Measurements from ENCODE around the gene SCAMP4.
"Not testable (repeated sequence)": the region's sequence is repeated elsewhere in the genome, so short reads cannot be mapped to it uniquely, and the experiment has no call there.

Gene SCAMP4

DNA sequence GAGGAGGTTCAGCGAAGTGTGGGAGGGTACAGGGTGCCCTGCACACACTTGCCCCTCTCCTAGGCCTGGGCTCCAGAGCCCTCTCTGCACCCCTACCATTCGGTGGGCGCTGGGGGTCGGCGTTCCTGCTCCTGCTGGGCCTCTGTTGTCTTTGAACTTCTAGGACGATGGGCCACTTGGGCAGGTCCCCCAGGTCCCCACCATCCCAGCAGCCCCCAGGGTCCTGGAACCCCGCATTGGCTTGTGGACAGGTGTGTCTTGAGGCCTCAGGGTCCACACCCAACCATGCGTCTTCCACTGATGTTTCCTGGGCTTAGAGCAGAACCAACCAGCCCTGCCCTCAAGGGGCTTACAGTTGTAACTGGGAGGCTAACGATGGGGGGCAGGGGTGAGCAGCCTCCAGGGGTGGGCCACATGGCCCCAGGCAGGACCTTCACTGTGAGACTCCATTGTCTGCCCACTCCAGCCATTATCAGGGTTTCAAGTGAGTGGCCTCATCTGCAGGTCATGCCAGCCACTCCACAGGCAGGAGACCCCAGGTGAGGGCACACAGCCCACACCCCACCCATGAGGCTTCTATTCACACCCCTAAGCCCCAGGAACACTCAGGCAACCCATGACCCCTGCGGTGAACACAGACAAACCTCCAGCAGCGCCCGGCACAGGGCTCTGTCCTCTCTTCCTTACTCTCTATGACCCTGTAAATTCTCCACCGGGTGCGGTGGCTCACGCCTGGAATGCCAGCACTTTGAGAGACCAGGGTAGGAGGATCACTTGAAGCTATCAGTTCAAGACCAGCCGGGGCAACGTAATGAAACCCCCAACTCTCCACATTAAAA is 39.8 kb upstream of the SCAMP4 start:
- DNase-seq (ENCODE audit: low read depth in 1 of 2, low spot score in 1 of 2), result no peak

DNA sequence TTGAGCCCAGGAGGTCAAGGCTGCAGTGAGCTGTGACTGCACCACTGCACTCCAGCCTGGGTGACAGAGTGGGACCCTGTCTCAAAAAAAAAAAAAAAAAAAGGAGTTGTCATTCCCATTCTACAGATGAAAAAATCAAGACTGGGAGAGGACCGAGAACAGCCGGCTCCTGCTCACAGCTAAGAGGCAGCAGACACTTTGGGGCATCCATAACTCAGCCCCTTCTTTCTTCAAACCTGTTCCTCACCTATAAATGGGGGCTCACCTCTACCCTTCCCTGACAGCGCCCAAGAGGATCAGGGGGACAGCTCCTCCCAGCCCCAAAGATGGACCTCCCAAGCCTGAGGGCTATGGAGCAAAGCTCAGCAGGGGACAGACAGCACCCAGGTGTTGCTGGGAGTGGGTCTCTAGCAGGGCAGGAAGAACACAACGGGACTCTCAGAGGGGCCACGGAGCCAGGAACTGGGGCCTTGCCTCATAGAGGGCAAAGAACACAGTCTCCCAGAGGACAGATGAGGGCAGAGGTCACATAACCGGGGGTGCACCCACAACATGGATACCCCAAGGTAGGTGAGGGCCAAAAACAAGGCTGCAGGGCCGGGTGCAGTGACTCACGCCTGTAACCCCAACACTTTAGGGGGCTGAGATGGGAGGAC is 38.4 kb upstream of the SCAMP4 start:
- DNase-seq (ENCODE audit: low read depth in 1 of 2, low spot score in 1 of 2), result no peak

DNA sequence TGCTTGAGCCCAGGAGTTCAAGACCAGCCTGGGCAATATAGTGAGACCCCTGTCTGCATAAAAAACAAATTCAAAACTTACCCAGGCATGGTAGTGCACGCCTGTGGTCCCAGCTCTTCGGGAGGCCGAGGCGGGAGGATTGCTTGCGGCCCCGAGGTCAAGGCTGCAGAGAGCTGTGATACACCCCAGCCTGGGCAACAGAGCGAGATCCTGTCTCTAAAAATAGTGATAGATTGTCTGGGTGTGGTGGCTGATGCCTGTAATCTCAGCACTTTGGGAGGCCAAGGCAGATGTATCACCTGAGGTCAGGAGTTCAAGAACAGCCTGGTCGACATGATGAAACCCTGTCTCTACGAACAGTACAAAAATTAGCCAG is 37.9 kb upstream of the SCAMP4 start:
- no peak for DNase-seq (ENCODE audit: low read depth in 1 of 2, low spot score in 1 of 2)

DNA sequence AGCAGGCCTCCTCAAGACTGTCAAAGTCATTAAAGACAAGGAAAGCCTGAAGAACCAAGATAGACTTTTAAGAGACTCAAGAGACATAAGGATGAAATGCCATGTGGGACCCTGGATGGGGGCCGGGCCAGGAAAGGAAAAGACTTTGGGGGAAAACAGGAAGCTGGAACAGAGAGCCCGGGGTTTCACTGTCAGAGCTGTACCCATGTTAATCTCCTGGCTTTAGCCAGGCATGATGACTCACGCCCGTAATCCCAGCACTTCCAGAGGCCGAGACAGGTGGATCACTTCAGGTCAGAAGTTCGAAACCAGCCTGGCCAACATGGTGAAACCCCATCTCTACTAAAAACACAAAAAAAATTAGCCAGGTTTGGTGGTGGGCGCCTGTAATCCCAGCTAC is 36.2 kb upstream of the SCAMP4 start:
- no peak for DNase-seq (ENCODE audit: low read depth in 1 of 2, low spot score in 1 of 2)

DNA sequence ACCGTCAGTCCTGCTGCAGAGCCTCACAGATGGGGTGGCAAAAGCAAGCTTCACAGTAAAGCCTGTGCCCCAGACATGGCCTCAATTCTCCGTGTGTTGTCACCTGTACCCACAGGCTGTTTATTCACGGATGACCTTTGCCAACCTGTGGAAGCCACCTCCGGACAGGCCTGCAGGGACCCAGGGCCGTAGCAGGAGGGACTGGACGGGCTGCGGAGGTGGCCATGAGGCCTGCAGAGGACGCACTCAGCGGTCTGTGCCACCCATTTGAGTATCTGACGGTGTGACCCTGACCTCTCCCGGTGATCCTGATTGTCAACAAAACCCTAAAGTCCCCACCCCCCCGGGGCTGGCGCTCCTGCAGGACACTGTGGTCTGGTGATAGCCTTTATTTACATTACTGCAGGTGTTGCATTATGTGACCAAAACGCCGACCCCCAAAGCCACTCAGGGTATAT is 34.0 kb upstream of the SCAMP4 start:
- DNase-seq (ENCODE audit: low read depth in 1 of 2, low spot score in 1 of 2), result no peak

DNA sequence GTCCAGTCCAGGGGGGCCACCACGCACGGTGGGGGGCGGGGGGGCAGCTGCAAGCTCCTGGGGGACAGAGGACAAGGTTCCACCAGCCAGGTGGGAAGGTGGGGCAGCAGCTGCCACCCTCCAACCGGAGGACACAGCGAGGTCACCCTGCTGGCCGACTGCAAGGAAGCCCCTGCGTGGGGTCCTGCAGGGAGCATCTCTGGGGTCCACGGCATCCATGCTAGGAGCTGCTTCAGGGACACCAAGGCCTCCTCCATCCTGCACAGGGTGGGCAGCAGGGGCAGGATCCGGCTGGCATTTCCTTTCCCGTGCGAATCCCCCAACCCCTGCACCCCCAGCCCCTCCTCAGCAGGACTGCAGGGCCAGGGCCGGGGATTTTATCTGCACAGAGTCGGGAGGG is 33.6 kb upstream of the SCAMP4 start:
- DNase-seq (ENCODE audit: low read depth in 1 of 2, low spot score in 1 of 2), result no peak

DNA sequence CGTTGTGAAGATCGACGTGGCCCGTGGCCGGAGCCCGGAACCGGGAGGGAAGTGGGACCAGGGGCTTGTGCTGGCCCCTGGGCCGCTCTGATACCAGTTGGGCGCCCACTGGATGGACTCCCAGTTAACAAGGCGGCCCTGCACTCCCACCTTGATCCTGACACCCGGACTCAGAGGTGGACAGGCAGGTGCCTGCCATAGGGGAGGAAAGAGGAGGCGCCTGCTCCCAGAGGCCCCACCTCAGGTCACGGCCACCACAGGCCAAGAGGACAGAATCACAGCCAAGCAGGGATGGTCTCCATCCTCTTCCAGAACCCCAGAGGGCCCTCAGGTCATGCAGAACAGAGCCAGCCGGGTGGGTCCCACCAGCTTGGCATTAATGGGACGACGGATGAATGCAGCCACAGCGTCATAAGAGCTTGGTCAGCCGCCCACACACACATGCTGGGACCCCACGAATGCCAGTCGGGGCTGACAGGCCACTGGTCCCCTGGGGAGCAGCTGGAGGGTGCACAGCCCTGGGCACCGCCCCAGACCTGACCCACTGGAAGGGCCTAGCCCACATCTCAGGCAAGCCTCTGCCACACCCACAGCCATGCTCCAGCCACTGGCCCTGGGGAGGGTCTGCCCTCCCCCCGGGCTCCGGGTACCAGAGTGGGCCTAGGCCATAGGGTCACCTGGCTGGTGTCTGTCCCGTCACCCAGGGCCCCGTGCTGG is 32.2 kb upstream of the SCAMP4 start:
- DNase-seq (ENCODE audit: low read depth in 1 of 2, low spot score in 1 of 2), result no peak

DNA sequence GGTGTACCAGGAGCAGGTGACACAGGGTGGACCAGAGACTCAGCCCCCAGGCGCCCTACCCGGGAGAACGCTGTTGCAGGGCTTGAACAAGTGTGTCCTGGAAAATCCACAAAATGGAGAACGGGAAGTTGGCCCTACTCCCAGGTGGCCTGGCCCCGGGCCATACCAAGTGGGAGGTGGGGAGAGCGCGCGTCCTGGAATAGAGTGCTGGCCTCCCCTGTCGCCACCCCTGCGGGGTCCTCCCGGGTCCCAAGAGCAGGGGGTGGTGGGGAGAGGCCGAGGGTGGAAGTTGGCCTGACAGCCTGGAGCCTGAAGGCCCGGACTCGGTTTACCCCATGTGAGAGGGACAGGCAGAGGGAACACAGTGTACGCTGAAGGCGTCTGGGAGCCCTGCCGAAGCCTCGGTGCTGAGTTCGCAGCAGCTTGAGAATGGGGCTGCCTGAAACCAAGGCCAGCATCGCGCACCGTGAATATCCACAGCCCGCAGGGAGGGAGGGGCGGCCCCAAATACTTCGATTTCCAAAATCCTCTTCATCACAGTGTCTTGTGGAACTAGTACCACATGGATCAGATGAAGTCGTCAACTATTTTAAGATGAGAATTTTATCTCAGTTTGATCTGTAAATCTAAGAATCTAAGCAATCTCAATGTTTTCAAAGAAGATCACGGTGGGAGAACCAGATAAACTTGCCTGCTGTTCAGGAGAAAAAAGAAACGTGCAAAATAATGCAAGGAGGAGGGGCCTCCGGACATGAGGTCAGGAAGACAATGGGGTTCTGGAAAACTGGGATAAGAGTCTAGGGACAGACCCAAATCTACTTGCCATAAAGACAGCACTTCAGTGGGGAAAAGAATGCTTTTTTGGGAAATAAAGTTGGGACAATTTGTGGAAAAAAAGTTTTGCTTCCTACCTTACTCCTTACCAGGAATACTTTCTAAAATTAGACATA is 31.4 kb upstream of the SCAMP4 start:
- no peak for DNase-seq (ENCODE audit: low read depth in 1 of 2, low spot score in 1 of 2)

DNA sequence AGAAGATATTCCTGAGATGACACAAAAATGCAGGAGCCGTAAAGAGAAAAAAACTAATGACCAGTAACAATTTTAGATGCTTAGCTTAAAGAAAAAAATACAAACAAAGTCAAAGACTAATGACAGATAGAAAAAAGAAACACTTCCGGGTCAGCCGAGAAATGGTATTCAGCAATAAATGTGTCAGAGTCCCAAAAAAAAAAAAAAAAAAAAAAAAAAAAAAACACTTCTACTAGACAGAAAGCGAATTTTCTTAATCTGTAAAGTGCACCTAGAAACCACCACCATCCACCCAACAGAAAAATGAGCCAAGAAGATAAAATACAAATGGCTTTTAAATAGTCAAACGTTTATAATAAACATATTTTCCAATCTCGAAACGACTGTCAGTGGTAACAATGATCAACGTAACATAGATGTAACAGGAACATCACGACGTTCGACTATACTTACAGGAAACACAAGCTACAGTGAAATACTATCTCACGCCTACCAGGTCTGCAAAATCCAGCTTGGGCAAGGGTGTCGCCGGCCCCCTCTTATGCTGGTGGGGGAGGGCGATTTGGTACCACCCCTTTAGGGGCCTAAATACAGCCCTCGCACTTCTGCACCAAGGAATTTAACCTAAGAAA is 30.5 kb upstream of the SCAMP4 start:
- no peak for DNase-seq (ENCODE audit: low read depth in 1 of 2, low spot score in 1 of 2)

DNA sequence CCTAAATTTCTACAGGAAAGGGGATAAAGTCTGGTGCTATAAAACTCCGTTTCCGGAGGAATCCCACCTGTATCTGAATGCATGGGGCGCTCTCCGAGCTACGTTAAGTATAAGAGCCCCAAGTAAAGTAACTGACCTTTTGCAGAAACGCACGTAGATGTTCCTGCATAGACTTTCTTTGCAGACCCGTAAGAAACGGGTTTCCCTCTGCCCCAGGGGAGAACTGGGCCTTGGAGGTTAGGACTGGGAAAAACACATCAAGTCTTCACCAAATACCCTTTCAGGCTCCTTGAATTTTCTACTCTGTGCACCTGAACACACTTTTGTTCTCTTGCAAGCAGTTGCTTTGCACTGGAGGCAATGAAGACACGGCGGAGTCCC is 29.9 kb upstream of the SCAMP4 start:
- not testable (repeated sequence) for DNase-seq (ENCODE audit: low read depth in 1 of 2, low spot score in 1 of 2)

DNA sequence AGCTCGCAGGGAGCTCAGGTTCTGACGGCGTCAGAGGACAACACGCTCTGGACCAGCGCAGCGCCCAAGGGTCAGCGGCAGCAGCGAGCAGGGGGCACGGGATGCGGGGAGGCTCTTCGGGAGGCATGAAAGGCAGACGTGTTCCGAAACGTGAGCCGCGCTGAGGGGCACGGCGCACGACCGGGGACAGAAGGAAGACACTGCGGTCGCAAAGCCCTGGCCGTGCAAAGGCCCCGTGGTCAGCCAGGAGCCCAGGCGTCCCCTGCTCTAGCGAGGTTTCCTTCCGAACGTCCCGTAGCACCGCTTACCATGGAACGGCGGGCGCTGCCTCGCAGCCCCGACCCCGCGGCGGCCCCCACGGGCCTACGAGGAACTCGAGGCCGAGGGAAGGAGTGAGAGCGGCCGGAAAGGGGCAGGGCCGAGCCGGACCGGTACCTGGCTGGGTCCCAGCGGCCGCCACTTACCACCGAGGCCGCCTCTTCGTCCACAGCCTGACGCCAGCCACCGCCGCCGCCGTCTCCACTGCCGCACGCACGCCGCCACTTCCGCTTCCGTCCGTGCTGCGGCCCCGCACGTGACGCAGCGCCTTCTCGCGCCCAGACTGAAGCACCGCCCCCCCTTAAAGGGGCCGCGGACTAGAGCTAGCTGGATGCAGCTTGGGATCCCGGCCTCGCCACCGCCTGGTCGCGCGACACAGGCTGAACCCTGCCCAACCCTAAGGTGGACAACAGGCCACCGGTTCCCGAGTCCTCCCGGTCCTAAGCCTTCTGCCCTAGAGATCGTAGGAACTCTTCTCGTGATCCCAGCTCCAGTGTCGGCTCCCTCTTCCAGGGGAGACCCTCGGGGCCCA is 29.3 kb upstream of the SCAMP4 start:
- peak; percentile 71 to 84 for DNase-seq (ENCODE audit: low read depth in 1 of 2, low spot score in 1 of 2)

DNA sequence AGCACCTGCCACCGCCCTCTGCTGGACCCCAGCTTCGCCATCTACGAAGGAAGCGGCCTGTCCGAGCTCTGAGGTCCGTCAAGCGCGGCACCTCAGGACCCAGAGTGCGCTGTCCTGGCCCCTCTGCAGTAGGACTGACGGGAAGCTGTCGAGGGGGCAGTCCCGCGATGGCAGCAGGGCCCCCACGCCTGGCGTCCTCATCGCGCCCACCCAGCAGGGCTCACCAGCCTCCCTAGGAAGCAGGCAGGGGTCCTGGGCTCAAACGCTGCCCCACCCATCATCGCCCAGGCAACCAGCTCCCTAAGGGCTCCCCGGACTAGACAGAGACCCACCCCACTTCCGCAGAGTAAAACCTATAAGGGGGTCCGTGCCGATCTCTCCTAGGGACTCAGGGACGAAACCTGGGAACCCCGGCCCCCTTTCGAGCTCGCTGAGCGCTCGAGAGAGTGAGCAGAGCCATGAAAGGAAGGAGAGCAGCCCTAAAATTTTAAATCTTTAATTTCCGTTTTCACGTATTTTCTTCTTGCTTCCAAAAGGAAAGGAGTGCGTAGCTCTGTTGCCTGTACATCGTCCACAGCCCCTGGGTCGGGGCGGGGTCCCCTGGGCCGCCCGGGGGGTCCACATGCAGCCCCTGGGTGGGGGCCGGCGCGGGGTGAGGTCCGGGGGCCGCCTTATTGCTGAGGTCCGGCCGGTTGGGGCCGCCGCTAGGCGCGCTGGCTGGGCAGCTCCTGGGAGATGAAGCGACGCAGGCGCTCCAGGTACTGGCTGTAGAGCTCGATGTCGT is 28.5 kb upstream of the SCAMP4 start:
- not testable (repeated sequence) for DNase-seq (ENCODE audit: low read depth in 1 of 2, low spot score in 1 of 2)

DNA sequence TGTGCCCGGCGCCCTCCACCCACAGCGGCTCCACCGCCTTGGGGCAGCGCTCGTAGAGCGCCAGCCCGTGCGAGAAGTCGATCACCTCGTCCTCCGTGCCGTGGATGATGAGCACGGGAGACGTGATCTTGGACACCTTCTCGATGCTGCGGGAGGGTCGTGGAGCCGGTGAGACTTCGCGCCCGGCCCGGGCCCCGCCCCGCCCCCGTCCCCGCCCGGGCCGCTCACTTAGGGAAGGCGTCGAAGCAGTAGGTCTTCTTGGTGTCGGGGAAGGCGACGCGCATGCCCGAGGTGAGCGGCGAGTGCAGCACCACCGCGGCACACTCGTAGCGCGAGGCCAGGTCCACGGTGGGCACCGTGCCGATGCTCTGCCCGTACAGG is 27.9 kb upstream of the SCAMP4 start:
- DNase-seq (ENCODE audit: low read depth in 1 of 2, low spot score in 1 of 2), result not testable (repeated sequence)

DNA sequence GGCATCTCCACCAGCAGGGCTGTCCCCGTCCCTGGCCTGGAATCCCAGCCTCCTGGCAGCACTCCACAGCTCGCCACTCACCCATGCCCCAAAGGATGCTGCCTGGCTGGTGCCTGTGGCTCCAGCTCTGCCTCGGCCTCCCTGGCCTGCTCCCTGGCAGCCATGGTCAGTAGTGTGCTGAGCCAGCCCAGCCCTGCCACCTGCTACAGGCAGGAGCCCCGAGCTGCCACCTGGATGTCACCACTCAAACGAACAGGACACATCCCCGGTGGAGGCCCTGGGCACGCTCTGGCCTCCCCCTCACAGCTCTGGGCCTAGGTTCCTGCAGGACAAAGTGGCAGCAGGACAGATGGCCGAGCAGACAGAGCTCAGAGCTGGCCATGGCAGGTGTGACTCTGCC is 26.6 kb upstream of the SCAMP4 start:
- DNase-seq (ENCODE audit: low read depth in 1 of 2, low spot score in 1 of 2), result not testable (repeated sequence)

DNA sequence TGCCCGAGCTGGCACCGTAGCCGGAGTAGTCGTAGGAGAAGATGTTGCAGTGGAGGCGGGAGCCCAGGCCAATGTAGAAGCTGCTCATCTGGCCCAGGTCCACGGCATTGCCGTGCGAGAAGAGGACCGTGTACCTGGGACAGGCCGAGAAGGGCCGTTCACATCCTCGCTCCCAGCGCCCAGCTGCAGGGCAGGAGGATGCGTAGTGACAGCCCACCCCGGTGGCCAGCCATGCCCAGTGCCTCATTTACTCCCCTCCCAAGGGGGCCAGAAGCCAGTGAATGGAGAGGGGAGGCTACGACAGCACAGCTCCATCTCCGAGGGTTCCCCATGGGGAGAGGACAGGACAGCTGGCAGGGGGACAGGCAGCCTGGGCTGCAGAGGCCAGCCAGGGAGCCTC is 25.2 kb upstream of the SCAMP4 start:
- not testable (repeated sequence) for DNase-seq (ENCODE audit: low read depth in 1 of 2, low spot score in 1 of 2)

DNA sequence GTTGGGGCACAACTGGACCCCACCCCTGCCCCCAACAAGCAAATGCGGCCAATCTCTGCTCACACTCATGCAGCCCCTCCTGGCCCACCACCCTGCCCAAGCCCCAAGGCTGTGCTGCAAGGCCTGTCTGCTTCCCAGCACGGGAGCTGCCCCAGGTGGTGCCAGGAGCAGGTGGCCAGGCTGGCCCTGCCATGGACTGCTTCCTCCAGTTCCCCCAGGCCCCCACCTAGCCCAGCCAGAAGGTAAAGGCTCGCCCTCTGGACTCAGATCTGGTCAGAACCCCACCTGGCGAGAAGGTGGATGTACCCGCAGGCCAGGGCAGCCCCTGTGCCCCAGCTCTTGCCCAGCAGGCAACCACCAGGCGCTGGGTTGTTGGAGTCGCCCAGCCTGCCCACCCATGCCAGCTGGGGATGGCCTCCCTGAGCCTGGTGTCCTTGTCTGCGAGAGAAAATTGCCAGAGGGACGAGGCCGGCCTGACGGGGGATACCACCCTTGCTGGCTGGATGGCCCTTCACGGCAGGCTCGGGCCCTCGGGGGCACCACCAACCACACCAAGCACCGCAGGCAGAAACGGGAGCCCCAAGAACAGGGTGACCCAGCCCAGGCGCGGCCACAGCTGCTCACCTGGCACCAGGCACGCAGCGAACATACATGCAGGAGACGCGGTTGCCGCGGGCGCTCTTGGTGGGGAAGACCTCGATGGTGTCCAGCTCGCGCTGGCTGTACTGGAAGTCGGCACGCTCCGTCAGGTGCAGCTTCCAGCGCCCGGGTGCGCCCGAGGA is 24.4 kb upstream of the SCAMP4 start:
- DNase-seq (ENCODE audit: low read depth in 1 of 2, low spot score in 1 of 2), result no peak

DNA sequence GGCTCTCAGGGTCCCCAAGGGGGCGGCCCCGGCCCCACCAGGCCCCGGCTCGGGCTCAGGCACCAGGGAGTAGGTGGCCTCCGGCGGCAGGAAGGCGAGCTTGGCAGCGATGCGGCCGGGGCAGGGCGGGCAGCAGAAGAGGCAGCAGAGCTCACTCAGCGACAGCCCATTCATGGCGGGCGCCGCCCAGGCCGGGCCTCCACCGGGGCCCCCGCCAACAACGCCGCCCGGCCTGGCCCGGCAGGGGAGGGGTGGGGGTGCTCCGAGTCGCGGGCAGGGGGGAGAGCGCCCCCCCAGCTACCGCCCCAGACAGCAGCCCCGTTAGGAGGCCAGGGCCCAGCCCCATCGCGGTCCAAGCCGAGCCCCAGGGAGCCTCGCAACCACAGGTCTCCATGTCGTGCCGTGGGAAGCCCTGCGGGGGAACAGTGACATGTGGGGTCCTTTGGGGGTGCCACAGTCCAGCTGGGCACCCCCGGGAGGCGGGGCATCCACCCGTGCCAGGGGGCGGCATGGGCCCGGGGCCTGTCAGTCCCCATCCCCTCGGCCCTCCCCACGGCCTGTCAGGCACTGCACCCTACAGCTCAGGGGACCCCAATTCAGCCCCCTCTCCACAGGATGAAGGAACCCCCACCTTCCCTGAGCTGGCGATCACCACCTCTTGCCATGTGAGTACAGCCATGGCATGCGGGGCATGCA is 23.7 kb upstream of the SCAMP4 start:
- not testable (repeated sequence) for DNase-seq (ENCODE audit: low read depth in 1 of 2, low spot score in 1 of 2)
